ENCODE data around the gene CLTC. TPM values are rescaled to one million over a fixed set of nuclear protein-coding genes. Genes with fewer than 3 reads are reported as not detected.

Gene CLTC
- total and polyA plus RNA-seq, 2 of the 4 experiments (the other 2 are of a cell fraction), result 181 to 641 TPM

DNA sequence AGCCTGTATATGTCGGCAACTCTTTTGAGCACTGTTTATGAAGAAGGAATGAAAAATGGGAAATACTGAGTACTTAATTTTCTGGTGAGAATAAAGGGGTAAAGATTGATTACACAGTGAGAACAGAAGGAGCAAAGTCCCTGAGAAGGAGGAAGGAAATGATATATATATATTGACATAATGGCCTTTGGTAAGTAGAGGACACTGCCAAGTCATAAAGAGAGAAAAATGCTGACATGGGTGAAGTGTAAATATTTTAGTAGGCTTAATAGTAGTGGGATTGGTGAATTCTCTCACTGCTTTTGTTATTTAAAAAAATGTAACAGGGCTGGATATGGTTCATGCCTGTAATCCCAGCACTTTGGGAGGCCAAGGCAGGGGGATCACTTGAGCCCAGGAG lies 103.9 kb downstream of the CLTC start:
- no peaks in the 10 kb centered on the region for H3K4me1 ChIP-seq (ENCODE audit: control insufficient read depth, insufficient read depth, low read length)
- ChIA-PET POLR2A (ENCODE audit: unreplicated experiment) (no interaction called here), CTCF (no interaction called here)
- intact Hi-C loops (cut with micrococcal nuclease), result no loop called here
- H3K14ac ChIP-seq (replicated peaks; ENCODE audit: low read depth, low read length), result no peak overlapping the region
- H3K36me3 ChIP-seq (ENCODE audit: control insufficient read depth, insufficient read depth, low read length), result no peaks in the 10 kb centered on the region
- H2BK5ac ChIP-seq (ENCODE audit: low read depth, low read length, poor library complexity, severe bottlenecking), result no peak overlapping the region
- no peaks in the 10 kb centered on the region for H3K9me3 ChIP-seq (ENCODE audit: control insufficient read depth, insufficient read depth, low read length)
- DNase-seq (no peak), ATAC-seq (ENCODE audit: low read depth) (no peak)
- no peak overlapping the region for H3K4me3 ChIP-seq (ENCODE audit: insufficient read depth, low read depth, low read length)
- H4K20me1 ChIP-seq (ENCODE audit: insufficient read depth, low read length), result peaks cover 7% of the 10 kb centered on the region; the same call in 1 of the 2 replicates
- in situ Hi-C loops (cut with MboI; ENCODE audit: low sequenced_read_pairs), result no loop called here
- no peak overlapping the region for H2BK15ac ChIP-seq (ENCODE audit: low read depth, low read length)
- no peak overlapping the region for H3K23ac ChIP-seq (ENCODE audit: low read depth, low read length)
- no peak overlapping the region for H2AFZ ChIP-seq (replicated peaks; ENCODE audit: low read length, poor library complexity)
- H4K91ac ChIP-seq (ENCODE audit: insufficient read depth, low read depth, low read length), result no peak overlapping the region
- no peak overlapping the region for H3K56ac ChIP-seq (ENCODE audit: extremely low read depth, insufficient read depth, low read length)
- H2AK5ac ChIP-seq (ENCODE audit: low read depth, low read length), result no peak overlapping the region
- BruUV-seq (replicated peaks), result no TSS peak
- H4K5ac ChIP-seq (ENCODE audit: low read depth, low read length), result no peak overlapping the region
- no peak overlapping the region for H3K9ac ChIP-seq (ENCODE audit: low read depth, low read length)
- no peak overlapping the region for H3K4me2 ChIP-seq (ENCODE audit: low read depth, low read length)
- H3K4ac ChIP-seq (ENCODE audit: low read depth, low read length), result no peak overlapping the region
- peaks cover 17 to 50% of the 10 kb centered on the region in 2 experiments for H3K79me1 ChIP-seq (ENCODE audit: low read depth in 1 of 2, low read length in 2 of 2)
- H3K18ac ChIP-seq (ENCODE audit: low read depth, low read length), result no peak overlapping the region
- H2AK9ac ChIP-seq (replicated peaks; ENCODE audit: low read depth, low read length, poor library complexity), result no peak overlapping the region
- H3K9me1 ChIP-seq (ENCODE audit: insufficient read depth, low read length), result no peaks in the 10 kb centered on the region
- no peaks in the 10 kb centered on the region for H3K27me3 ChIP-seq (ENCODE audit: control insufficient read depth, insufficient read depth, low read length)
- no peak overlapping the region for H2BK20ac ChIP-seq (ENCODE audit: low read depth, low read length)
- H4K8ac ChIP-seq (ENCODE audit: low read depth in 2 of 2, low read length in 2 of 2), result no peak overlapping the region
- H2BK120ac ChIP-seq (ENCODE audit: low read depth, low read length), result no peak overlapping the region
- H3K27ac ChIP-seq (ENCODE audit: insufficient read depth, low read length), result no peak overlapping the region
- dilution Hi-C loops (cut with HindIII; ENCODE audit: low sequenced_read_pairs, unreplicated experiment), result no loop called here
- 70% methylated on average over 1 of the region's 1 CpG; no CpG with 5 or more reads in 1 of the 2 experiments for WGBS, 2 experiments (ENCODE audit: extremely low coverage in 2 of 2, insufficient read length in 1 of 2)
- TF ChIP-seq BHLHE40 (IDR thresholded peaks at IDR 0.05; ENCODE audit: low read depth, low read length) (no peak), CEBPB (IDR thresholded peaks at IDR 0.05; ENCODE audit: low read depth, low read length) (no peak), SMC3 (IDR thresholded peaks at IDR 0.05; ENCODE audit: low read depth, low read length) (no peak), MAFK (IDR thresholded peaks at IDR 0.05; ENCODE audit: low read depth, low read length) (peak; percentile 63), POLR2A (IDR thresholded peaks at IDR 0.05; ENCODE audit: low read depth, low read length) (no peak)
- TF ChIP-seq, protein P1, sequence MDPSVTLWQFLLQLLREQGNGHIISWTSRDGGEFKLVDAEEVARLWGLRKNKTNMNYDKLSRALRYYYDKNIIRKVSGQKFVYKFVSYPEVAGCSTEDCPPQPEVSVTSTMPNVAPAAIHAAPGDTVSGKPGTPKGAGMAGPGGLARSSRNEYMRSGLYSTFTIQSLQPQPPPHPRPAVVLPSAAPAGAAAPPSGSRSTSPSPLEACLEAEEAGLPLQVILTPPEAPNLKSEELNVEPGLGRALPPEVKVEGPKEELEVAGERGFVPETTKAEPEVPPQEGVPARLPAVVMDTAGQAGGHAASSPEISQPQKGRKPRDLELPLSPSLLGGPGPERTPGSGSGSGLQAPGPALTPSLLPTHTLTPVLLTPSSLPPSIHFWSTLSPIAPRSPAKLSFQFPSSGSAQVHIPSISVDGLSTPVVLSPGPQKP (IDR thresholded peaks at IDR 0.05; ENCODE audit: borderline replicate concordance, low read depth, low read length), result no peak
